H9 (cell line): ENCODE results near the gene PAFAH1B2. TPM values are rescaled to one million over a fixed set of nuclear protein-coding genes. Genes with fewer than 3 reads are reported as not detected.
A peak's percentile ranks its signal among the peaks of the same experiment; 100 is the strongest.

ENCODE experiments used
- DNase-seq: peaks from one replicate; pipeline ENCODE4 v3.0.0-alpha.2; 2017
- H2AFZ ChIP-seq: one replicate; pipeline ENCODE4 v1.6.1; 2013; ENCODE audit warnings: mild to moderate bottlenecking, low read length, control low read depth, moderate library complexity
- H2AK5ac ChIP-seq: 2 replicates; pipeline ENCODE4 v1.6.1; 2013; ENCODE audit warnings: low read length, control low read depth, mixed read lengths; ENCODE audit not compliant: insufficient read length
- H2BK120ac ChIP-seq: one replicate; pipeline ENCODE4 v1.6.1; 2013; ENCODE audit warnings: low read depth, mild to moderate bottlenecking, low read length, control low read depth, inconsistent platforms; ENCODE audit not compliant: poor library complexity, severe bottlenecking
- H2BK12ac ChIP-seq: 2 replicates; pipeline ENCODE4 v1.6.1; 2013; ENCODE audit warnings: low read length, control low read depth, mixed read lengths, low read depth; ENCODE audit not compliant: insufficient read length
- H2BK15ac ChIP-seq: 2 replicates; pipeline ENCODE4 v1.6.1; 2013; ENCODE audit warnings: low read depth, low read length, control low read depth
- H2BK20ac ChIP-seq: one replicate; pipeline ENCODE4 v1.6.1; 2013; ENCODE audit warnings: low read depth, mild to moderate bottlenecking, low read length, control low read depth, inconsistent platforms; ENCODE audit not compliant: poor library complexity, severe bottlenecking
- H2BK5ac ChIP-seq: 2 replicates; pipeline ENCODE4 v1.6.1; 2013; ENCODE audit warnings: low read length, control low read depth, mixed read lengths; ENCODE audit not compliant: insufficient read length
- H3K14ac ChIP-seq: 2 replicates; pipeline ENCODE4 v1.6.1; 2013; ENCODE audit warnings: low read length, control low read depth; ENCODE audit not compliant: insufficient read depth
- H3K18ac ChIP-seq: 2 replicates; pipeline ENCODE4 v1.6.1; 2013; ENCODE audit warnings: low read depth, mild to moderate bottlenecking, mixed read lengths, low read length, control low read depth; ENCODE audit not compliant: insufficient read length
- H3K23ac ChIP-seq: 2 replicates; pipeline ENCODE4 v1.6.1; 2013; ENCODE audit warnings: low read length, control low read depth, mixed read lengths, low read depth; ENCODE audit not compliant: insufficient read length
- H3K23me2 ChIP-seq: 2 replicates; pipeline ENCODE4 v1.6.1; 2013; ENCODE audit warnings: low read depth, mild to moderate bottlenecking, mixed read lengths, low read length, control low read depth; ENCODE audit not compliant: insufficient read length, poor library complexity, severe bottlenecking
- H3K27ac ChIP-seq: 2 replicates; pipeline ENCODE4 v1.5.1; 2013; ENCODE audit warnings: low read length, control low read depth, mixed read lengths, low read depth; ENCODE audit not compliant: insufficient read length
- H3K27me3 ChIP-seq: 2 replicates; pipeline ENCODE4 v1.6.1; 2013; ENCODE audit warnings: low read length, control low read depth, inconsistent platforms; ENCODE audit not compliant: insufficient read depth
- H3K4ac ChIP-seq: 2 replicates; pipeline ENCODE4 v1.6.1; 2013; ENCODE audit warnings: low read depth, mild to moderate bottlenecking, control low read depth, inconsistent platforms, low read length, moderate library complexity
- H3K4me1 ChIP-seq: 2 replicates; pipeline ENCODE4 v1.6.1; 2013; ENCODE audit warnings: low read length, control low read depth, inconsistent platforms; ENCODE audit not compliant: insufficient read depth
- H3K4me2 ChIP-seq: 2 replicates; pipeline ENCODE4 v1.6.1; 2013; ENCODE audit warnings: low read length, control low read depth, mixed read lengths; ENCODE audit not compliant: insufficient read length, insufficient read depth
- H3K56ac ChIP-seq: 2 replicates; pipeline ENCODE4 v1.6.1; 2013; ENCODE audit warnings: low read depth, mild to moderate bottlenecking, mixed read lengths, low read length, control low read depth; ENCODE audit not compliant: insufficient read length
- H3K79me1 ChIP-seq: 2 replicates; pipeline ENCODE4 v1.6.1; 2013; ENCODE audit warnings: low read depth, mild to moderate bottlenecking, moderate library complexity, low read length, control low read depth, inconsistent platforms; ENCODE audit not compliant: insufficient read depth, poor library complexity, severe bottlenecking
- H3K79me2 ChIP-seq: 2 replicates; pipeline ENCODE4 v1.6.1; 2013; ENCODE audit warnings: low read length, control low read depth, inconsistent platforms; ENCODE audit not compliant: insufficient read depth
- H3K9ac ChIP-seq: 2 replicates; pipeline ENCODE4 v1.6.1; 2013; ENCODE audit warnings: low read length, control low read depth, mixed read lengths; ENCODE audit not compliant: insufficient read length; ENCODE audit errors: extremely low read depth
- H3K9me3 ChIP-seq: one replicate; pipeline ENCODE4 v1.6.1; 2013; ENCODE audit warnings: low read depth, low read length, inconsistent platforms; ENCODE audit not compliant: control insufficient read depth
- H3T11ph ChIP-seq: one replicate; pipeline ENCODE4 v1.6.1; 2013; ENCODE audit warnings: mild to moderate bottlenecking, low read length, control low read depth, inconsistent platforms
- H4K20me1 ChIP-seq: one replicate; pipeline ENCODE4 v1.6.1; 2013; ENCODE audit not compliant: control insufficient read depth, insufficient read length, insufficient read depth
- H4K5ac ChIP-seq: 2 replicates; pipeline ENCODE4 v1.6.1; 2013; ENCODE audit warnings: low read depth, mild to moderate bottlenecking, mixed read lengths, low read length, control low read depth; ENCODE audit not compliant: insufficient read length
- H4K8ac ChIP-seq: replicated peaks from 2 replicates; pipeline ENCODE4 v1.6.1; 2013; ENCODE audit warnings: low read length, control low read depth, mixed read lengths, low read depth; ENCODE audit not compliant: insufficient read length
- H4K91ac ChIP-seq: 2 replicates; pipeline ENCODE4 v1.6.1; 2013; ENCODE audit warnings: low read depth, mild to moderate bottlenecking, moderate library complexity, mixed read lengths, low read length, control low read depth; ENCODE audit not compliant: insufficient read length
- H3K27ac Mint-ChIP-seq, 3 experiments: 2 replicates in 2 of 3; 3 replicates in 1 of 3; pipeline ENCODE4 v1.8.0; 2020 to 2021; ENCODE audit warnings: mixed read lengths in 3 of 3, mild to moderate bottlenecking in 1 of 3, moderate library complexity in 1 of 3
- H3K27me3 Mint-ChIP-seq: 2 replicates; pipeline ENCODE4 v1.8.0; 2021; ENCODE audit warnings: low read depth, mild to moderate bottlenecking, moderate library complexity, mixed read lengths
- H3K36me3 Mint-ChIP-seq, 3 experiments: 2 replicates in 2 of 3; 3 replicates in 1 of 3; pipeline ENCODE4 v1.8.0; 2020 to 2021; ENCODE audit warnings: low read depth in 3 of 3, mixed read lengths in 3 of 3; ENCODE audit not compliant: insufficient read depth in 1 of 3
- H3K4me1 Mint-ChIP-seq, 2 experiments: 2 replicates each; pipeline ENCODE4 v1.8.0; 2020; ENCODE audit warnings: mixed read lengths in 2 of 2
- H3K4me3 Mint-ChIP-seq, 2 experiments: 2 replicates in 1 of 2; 3 replicates in 1 of 2; pipeline ENCODE4 v1.8.0; 2020 to 2021; ENCODE audit warnings: mild to moderate bottlenecking in 2 of 2, mixed read lengths in 2 of 2, moderate library complexity in 1 of 2
- H3K9me3 Mint-ChIP-seq, 2 experiments: 2 replicates in 1 of 2; 3 replicates in 1 of 2; pipeline ENCODE4 v1.8.0; 2020; ENCODE audit warnings: mild to moderate bottlenecking in 2 of 2, mixed read lengths in 2 of 2, moderate library complexity in 1 of 2
- WGBS: extraction: QIAGEN DNeasy Blood & Tissue Kit; methylation state at CpG from one replicate; pipeline ENCODE4 v1.1.7; 2013; ENCODE audit warnings: missing lambda C conversion rate, low lambda C conversion rate, mixed read lengths; ENCODE audit not compliant: insufficient read length; ENCODE audit errors: extremely low coverage; 5-methylcytosine and 5-hydroxymethylcytosine counted together
- total RNA-seq: library from RNA; stranded (reverse); gene quantifications from 2 replicates; pipeline ENCODE4 v1.2.1, GENCODE V29; 2021
- TF ChIP-seq, protein P1 (sequence below): fragments of 200-600 bp; sonication (generic); conservative IDR thresholded peaks from 3 replicates; pipeline ENCODE4 v1.8.0; 2021; ENCODE audit warnings: antibody characterized with exemption, mild to moderate bottlenecking

PAFAH1B2 gene
- total RNA-seq, 1 experiment from 2014 or later = 161 TPM

DNA sequence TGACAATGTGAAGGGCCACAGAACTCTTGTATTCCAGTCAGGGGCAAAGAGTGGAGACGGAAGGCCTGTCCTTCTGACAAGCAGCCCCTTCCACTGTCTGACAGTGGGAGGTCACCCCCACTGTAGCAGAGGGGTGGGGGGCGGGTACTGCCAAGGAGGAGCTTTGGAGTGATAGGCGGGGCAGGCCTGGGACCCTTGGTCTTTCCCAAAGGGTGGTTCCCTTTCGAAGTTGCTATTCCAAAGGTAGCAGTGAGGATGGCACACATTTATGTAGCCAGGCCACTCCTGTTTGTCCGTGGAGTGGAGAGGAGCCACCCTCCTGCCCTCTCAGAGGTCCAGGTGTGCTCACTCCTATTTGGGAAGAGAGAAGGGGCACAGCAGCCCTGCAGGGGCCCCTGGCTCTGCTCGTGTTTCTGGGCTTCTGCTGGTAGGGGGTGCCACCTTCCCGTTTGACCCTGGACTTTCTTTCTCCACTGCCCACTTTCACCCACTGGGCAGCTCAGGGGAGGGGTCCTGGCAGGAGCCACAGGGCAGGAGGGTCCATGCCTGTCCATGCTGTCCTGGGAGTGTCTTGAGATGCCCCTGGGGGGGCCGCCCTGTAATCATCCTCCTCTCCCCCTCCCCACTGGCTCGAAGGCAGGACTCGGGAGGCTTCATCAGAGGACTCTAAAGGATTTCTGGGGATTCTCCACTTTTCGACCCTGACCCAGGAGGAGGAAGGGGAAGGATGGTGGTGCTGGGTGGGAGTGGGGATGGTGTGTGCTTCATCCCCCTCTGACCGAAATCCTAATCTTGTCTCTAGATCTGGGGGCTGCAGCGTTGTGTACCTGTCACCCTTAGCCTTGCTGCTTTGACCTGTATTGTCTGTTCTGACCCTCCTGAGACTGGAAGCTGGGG is 56.1 kb downstream of the PAFAH1B2 start:
- DNase-seq = no peak

More for the DNA sequence above, 56.1 kb downstream of the PAFAH1B2 start:
- Mint-ChIP-seq H3K9me3 (peaks cover 0 to 3% of the 10 kb centered on the region in 2 experiments; a peak in 1 of 5 replicates), H3K4me3 (peak overlapping the region; percentile 70 to 74), H3K27ac (peak overlapping the region in 2 of 3 experiments; percentile 18 to 89; a peak in 3 of 7 replicates), H3K36me3 (peaks cover 7 to 35% (median 24%) of the 10 kb centered on the region in 3 experiments; a peak in 6 of 7 replicates), H3K4me1 (peaks cover 35 to 40% of the 10 kb centered on the region in 2 experiments), H3K27me3 (no peaks in the 10 kb centered on the region)
- Histone ChIP-seq H3K4me2 (peak overlapping the region; percentile 72), H3T11ph (no peak overlapping the region), H4K8ac (no peak overlapping the region), H2BK12ac (no peak overlapping the region), H3K56ac (no peak overlapping the region), H3K27me3 (no peaks in the 10 kb centered on the region), H2AFZ (no peak overlapping the region), H4K91ac (peak overlapping the region; percentile 20), H4K5ac (no peak overlapping the region), H3K14ac (peak overlapping the region; percentile 88), H2BK5ac (no peak overlapping the region), H3K23me2 (peaks cover 8% of the 10 kb centered on the region), H2AK5ac (no peak overlapping the region), H3K27ac (no peak overlapping the region), H3K79me1 (no peaks in the 10 kb centered on the region), H2BK120ac (no peak overlapping the region), H3K23ac (no peak overlapping the region), H2BK15ac (no peak overlapping the region), H3K4me1 (no peaks in the 10 kb centered on the region), H3K4ac (no peak overlapping the region; the same call in 1 of the 2 replicates), H3K9ac (peak overlapping the region; percentile 69), H3K18ac (peak overlapping the region; percentile 91), H2BK20ac (no peak overlapping the region), H3K9me3 (no peaks in the 10 kb centered on the region), H3K79me2 (peaks cover 3% of the 10 kb centered on the region; the same call in 1 of the 2 replicates), H4K20me1 (no peaks in the 10 kb centered on the region)
- TF ChIP-seq, protein P1, sequence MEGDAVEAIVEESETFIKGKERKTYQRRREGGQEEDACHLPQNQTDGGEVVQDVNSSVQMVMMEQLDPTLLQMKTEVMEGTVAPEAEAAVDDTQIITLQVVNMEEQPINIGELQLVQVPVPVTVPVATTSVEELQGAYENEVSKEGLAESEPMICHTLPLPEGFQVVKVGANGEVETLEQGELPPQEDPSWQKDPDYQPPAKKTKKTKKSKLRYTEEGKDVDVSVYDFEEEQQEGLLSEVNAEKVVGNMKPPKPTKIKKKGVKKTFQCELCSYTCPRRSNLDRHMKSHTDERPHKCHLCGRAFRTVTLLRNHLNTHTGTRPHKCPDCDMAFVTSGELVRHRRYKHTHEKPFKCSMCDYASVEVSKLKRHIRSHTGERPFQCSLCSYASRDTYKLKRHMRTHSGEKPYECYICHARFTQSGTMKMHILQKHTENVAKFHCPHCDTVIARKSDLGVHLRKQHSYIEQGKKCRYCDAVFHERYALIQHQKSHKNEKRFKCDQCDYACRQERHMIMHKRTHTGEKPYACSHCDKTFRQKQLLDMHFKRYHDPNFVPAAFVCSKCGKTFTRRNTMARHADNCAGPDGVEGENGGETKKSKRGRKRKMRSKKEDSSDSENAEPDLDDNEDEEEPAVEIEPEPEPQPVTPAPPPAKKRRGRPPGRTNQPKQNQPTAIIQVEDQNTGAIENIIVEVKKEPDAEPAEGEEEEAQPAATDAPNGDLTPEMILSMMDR = no peak
- WGBS = no CpG with 5 or more reads among the region's 13 CpGs
